ENCODE measurements around the gene NUDT14.

NUDT14 gene

GRCh38 chr14:105176513-105176912 lies 4.6 kb downstream of the NUDT14 start:
- no peak for DNase-seq (ENCODE audit: extremely low read depth in 1 of 2, low read depth in 1 of 2)

DNA sequence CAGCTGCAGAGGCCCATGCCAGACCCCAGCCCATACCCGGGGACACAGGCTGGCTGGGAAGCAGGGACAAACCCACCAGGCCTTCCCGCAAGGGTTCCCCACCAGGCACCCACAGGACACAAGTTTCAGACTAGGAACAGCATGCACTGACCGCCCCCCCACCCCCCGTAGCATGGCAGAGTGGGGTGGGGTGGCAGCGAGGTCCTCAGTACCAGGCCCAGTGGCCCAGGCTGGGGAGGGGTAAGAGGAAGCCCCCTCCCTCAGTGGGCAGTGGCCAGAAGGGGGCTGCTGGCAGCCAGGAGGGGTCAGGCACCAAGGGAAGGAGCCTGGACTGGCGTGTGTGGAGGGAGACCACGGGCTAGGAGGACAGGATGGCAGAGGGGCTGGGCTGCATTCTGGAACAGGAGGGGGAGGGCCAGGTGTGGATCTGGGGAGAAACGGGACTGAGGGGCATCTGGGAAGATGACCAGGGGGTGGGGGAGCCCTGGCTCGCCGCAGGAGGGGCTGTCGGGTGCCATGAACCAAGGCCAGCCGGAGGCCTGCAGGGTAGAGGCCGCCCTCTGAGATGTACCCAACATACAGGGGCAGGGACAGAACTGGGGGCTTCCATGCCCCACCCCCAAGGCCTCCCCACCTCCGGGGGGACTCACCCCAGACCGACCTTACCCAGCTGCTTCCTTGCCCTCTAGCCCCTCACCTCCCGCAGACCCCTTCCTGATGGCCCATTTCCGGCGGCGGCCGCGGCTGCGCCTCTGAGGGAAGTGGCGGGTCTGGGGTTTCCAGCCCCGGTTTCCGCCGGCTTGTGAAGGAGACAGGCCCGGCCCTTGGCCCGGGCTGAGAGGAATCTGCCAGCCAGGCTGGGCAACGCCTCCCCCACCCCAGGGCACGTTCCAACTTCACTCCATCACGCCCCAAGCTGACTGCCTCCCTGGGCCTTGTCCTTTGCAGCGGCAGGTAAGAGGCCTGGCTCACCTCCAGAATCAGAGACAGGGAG lies 6.9 kb downstream of the NUDT14 start:
- no peak for DNase-seq (ENCODE audit: extremely low read depth in 1 of 2, low read depth in 1 of 2)

DNA sequence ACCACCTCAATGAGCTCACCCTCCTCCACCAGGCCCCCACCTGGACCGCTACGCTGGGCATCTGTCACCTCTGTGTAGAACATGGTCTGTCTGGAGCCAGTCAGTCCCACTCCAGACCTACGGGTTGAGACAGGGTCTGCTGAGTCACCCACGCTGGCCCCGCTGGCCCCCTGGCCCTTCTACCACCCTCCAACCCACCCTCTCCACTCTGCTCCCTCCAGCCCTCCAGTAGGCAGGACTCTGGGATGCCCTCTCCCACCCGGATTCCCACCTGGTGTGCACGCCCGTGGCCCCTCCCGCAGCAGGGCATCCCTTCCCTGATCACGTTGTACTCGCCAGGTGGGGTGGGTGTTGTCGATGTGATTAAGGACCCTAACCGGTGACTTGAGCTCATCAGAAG lies 8.0 kb downstream of the NUDT14 start:
- DNase-seq (ENCODE audit: extremely low read depth in 1 of 2, low read depth in 1 of 2) = no peak

GRCh38 chr14:105172476-105172875 lies 8.6 kb downstream of the NUDT14 start:
- no peak for DNase-seq (ENCODE audit: extremely low read depth in 1 of 2, low read depth in 1 of 2)

- DNase-seq (ENCODE audit: extremely low read depth in 1 of 2, low read depth in 1 of 2) = no peak
These were observed 10.0 kb downstream of the NUDT14 start for GRCh38 chr14:105171004-105171673.

- no peak for DNase-seq (ENCODE audit: extremely low read depth in 1 of 2, low read depth in 1 of 2)
These were observed 11.1 kb downstream of the NUDT14 start for GRCh38 chr14:105169776-105170655.

- no peak for DNase-seq (ENCODE audit: extremely low read depth in 1 of 2, low read depth in 1 of 2)
These were observed 12.1 kb downstream of the NUDT14 start for GRCh38 chr14:105168979-105169507.

DNA sequence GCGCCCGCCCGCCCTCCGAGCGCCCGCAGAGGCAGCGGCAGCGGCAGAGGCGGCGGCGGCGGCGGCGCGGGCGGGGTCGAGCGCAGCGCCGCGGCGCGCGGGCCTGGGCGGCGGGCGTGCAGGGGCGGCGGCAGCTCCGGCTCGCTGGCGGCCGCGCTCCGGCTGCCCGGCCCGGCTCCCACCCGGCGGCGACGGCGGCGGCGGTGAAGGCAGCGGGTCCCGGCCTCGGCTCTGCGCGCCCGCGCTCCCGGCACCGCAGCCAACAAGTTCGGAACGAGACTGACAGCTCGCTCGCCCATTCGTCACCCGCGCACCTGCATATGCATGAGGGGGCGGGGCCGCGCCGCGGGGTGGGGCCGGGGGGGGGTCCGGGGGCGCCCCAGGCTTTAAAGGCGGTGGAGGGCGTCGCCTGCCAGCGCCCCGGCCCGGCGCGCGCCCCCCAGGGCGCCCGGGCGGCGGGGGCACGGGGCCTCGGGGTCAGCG lies 12.6 kb downstream of the NUDT14 start, which contains the start of gene JAG2:
Gene JAG2, minus strand, starts transcription at position 281 of the 483 bp plus-strand sequence. CDS start 356 bp downstream, outside the sequence.
- peak in 1 of 2 donors; percentile 36 for DNase-seq (ENCODE audit: extremely low read depth in 1 of 2, low read depth in 1 of 2)

- DNase-seq (ENCODE audit: extremely low read depth in 1 of 2, low read depth in 1 of 2) = no peak
These were observed 13.1 kb downstream of the NUDT14 start for GRCh38 chr14:105168093-105168420.

DNA sequence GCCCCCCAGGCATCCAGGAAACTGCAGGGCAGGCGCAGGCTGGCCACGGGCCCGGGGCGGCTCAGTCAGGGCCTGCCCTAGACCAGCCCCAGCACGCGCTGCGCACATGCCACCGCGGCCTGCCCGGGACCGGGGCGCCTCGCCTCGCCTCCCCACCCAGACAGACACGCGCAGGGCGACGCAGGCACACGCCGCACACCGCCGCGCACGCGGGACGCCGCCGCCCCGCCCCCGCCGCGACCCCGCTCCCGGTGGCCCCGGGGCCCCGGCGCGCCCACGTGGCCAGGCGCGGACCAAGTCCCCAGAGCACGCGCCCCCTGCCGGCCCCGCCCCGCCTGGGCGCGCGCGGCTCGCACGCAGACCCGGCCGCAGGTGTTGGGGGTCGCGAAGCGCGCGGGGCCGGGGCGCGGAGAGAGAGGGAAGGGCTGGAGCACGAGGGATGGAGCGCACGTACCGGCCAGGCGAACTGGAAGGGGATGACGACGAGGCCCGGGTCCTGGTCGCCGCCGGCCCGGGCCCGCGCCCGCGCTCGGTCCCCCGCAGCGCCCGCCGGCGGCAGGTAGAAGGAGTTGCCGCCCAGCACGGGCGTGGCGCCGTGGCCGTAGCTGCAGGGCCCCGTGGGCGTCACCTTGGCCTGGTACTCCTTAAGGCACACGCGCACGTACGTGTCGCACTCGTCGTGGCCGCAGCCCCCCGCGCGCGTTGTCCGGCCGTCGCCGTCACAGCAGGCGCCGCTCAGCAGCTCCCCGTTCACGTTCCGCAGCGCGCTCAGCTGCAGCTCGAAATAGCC lies 13.6 kb downstream of the NUDT14 start:
- DNase-seq (ENCODE audit: extremely low read depth in 1 of 2, low read depth in 1 of 2) = no peak

DNA sequence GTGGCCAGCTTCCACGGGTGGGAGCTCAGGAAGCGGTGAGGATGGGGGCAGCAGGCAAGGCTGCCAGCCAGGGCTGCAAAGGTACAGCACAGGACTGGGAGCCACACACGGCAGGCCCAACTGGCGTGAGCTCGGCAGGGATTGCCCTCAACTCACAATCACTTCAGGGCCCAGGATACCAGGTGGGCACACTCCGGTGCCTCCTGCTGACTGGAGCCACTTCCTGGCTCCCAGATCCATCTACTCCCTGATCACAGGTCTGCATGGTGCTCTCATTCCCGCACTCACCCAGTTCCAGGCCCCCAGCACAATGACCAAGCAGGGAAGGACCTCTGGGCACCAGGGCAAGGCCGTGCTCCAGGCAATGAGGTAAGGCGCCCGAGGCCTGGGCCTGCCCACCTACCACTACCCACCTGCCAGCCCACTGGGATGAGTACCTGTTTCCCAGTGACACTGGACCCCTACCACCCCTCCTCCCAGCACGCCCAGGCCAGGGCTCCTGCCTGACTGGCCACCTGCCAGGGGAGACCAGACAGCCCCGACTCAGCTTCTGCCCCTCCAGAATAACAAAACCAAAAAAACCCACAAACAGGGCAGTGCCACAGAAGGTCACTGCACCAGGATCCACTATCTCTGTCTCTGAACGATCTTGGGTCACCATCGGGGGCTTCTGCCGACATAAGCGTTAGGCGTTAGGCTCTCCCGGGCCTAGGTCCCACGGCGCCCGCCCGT lies 14.4 kb downstream of the NUDT14 start:
- no peak for DNase-seq (ENCODE audit: extremely low read depth in 1 of 2, low read depth in 1 of 2)

GRCh38 chr14:105165761-105166485 lies 15.2 kb downstream of the NUDT14 start:
- DNase-seq (ENCODE audit: extremely low read depth in 1 of 2, low read depth in 1 of 2) = no peak

GRCh38 chr14:105165134-105165704 lies 15.9 kb downstream of the NUDT14 start:
- no peak for DNase-seq (ENCODE audit: extremely low read depth in 1 of 2, low read depth in 1 of 2)

DNA sequence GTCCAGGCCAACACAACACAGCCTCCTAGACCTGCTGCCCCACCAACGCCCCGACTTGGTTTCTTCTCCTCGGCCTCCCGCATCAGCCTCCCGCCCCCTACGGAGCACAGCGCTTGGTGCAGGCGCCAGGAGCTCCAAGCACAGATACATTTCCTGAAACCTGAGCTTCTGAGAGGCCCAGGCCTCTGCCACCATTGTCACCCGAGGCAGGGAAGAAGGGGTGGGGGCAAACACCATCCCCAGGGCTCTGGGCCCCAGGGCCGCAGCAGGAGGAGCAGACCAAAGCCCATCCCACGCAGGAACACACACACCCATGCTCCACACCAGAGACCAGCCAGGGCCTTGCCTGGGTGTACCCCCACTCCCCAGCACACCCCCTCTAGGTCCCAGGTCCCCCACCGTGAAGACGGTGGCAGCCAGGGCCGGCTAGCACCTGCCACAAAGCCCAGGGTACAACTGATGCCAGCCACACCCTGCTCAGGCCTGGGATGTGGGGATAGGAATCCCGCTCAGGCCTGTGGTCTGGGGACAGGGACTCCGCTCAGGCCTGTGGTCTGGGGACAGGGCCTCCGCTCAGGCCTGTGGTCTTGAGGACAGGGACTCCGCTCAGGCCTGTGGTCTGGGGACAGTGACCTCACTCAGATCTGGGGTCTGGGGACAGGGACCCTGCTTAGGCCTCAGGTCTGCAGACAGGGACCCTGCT lies 17.9 kb downstream of the NUDT14 start:
- DNase-seq (ENCODE audit: extremely low read depth in 1 of 2, low read depth in 1 of 2) = no peak

- no peak for DNase-seq (ENCODE audit: extremely low read depth in 1 of 2, low read depth in 1 of 2)
These were observed 18.5 kb downstream of the NUDT14 start for GRCh38 chr14:105162669-105162979.

GRCh38 chr14:105161964-105162668 lies 19.0 kb downstream of the NUDT14 start:
- DNase-seq (ENCODE audit: extremely low read depth in 1 of 2, low read depth in 1 of 2) = no peak

GRCh38 chr14:105161309-105161708 lies 19.8 kb downstream of the NUDT14 start:
- DNase-seq (ENCODE audit: extremely low read depth in 1 of 2, low read depth in 1 of 2) = no peak
